Measurements from ENCODE around the gene WDFY1.
A peak's percentile ranks its signal among the peaks of the same experiment; 100 is the strongest.

The WDFY1 gene

DNA sequence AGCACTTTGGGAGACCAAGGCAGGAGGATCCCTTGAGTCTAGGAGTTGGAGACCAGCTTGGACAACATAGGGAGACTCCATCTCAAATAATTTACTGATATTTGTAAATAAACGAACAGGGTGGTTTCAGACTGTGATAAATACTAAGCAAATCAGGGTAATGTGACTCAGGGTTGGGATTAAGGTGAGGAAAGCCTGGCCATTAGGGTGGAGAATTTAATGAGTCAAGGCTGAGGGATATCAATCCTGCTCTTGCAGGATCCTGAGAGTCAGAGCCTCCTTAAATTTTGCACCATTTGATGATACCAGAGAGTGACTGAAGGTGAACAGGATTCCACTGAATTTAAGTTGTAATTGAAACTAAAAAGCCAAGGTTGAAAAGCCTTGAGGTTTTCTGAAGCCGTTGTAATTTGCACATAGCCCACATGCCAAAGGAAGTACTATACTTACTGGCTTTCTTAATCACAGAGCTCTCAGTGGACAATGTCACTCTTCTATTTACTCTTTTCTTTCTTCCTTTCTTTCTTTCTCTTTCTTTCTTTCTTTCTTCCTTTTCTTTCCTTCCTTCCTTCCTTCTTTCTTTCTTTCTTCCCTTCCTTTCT lies 79.1 kb downstream of the WDFY1 start:
- no peaks in the 10 kb centered on the region for H3K36me3 ChIP-seq (ENCODE audit: low read depth)
- ATAC-seq (ENCODE audit: low read depth), result peak; percentile 68
- no peak overlapping the region for H3K4me3 ChIP-seq (ENCODE audit: severe bottlenecking)
- no peaks in the 10 kb centered on the region for H3K27me3 ChIP-seq (ENCODE audit: insufficient read depth, poor library complexity, severe bottlenecking)
- TF ChIP-seq, protein P1, sequence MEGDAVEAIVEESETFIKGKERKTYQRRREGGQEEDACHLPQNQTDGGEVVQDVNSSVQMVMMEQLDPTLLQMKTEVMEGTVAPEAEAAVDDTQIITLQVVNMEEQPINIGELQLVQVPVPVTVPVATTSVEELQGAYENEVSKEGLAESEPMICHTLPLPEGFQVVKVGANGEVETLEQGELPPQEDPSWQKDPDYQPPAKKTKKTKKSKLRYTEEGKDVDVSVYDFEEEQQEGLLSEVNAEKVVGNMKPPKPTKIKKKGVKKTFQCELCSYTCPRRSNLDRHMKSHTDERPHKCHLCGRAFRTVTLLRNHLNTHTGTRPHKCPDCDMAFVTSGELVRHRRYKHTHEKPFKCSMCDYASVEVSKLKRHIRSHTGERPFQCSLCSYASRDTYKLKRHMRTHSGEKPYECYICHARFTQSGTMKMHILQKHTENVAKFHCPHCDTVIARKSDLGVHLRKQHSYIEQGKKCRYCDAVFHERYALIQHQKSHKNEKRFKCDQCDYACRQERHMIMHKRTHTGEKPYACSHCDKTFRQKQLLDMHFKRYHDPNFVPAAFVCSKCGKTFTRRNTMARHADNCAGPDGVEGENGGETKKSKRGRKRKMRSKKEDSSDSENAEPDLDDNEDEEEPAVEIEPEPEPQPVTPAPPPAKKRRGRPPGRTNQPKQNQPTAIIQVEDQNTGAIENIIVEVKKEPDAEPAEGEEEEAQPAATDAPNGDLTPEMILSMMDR (IDR thresholded peaks at IDR 0.05; ENCODE audit: poor library complexity, severe bottlenecking), result no peak
- H3K27ac ChIP-seq (ENCODE audit: poor library complexity, severe bottlenecking), result peak overlapping the region; percentile 7
- no peak for DNase-seq (ENCODE audit: low spot score)
- H3K9me3 ChIP-seq (ENCODE audit: severe bottlenecking), result no peaks in the 10 kb centered on the region
- peaks cover 15% of the 10 kb centered on the region for H3K4me1 ChIP-seq (ENCODE audit: insufficient read depth, poor library complexity, severe bottlenecking)

DNA sequence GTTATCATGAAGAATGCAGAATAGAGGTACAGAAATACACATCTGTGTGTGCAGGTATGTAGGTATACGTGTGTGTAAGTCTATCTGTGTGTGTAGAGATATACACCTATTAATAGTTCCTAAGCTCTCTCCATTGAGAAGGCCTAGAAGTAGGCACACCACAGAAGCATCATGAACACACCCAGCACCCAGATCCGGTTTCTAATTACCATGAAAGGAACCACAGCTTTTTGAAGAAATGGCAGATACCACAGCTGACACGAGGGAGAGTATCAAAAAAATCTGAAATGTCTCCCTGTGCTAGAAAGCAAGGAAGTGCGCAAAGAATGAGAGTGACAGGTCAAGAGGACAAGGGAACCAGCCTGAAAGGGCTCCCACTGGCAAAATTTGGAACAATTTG lies 80.0 kb downstream of the WDFY1 start:
- DNase-seq (ENCODE audit: low spot score), result no peak
- ATAC-seq (ENCODE audit: low read depth), result no peak
- H3K9me3 ChIP-seq (ENCODE audit: severe bottlenecking), result no peaks in the 10 kb centered on the region
- H3K27ac ChIP-seq (ENCODE audit: poor library complexity, severe bottlenecking), result peak overlapping the region; percentile 7
- H3K4me1 ChIP-seq (ENCODE audit: insufficient read depth, poor library complexity, severe bottlenecking), result peaks cover 20% of the 10 kb centered on the region
- H3K4me3 ChIP-seq (ENCODE audit: severe bottlenecking), result no peak overlapping the region
- TF ChIP-seq, protein P1 (IDR thresholded peaks at IDR 0.05; ENCODE audit: poor library complexity, severe bottlenecking), result no peak
- H3K27me3 ChIP-seq (ENCODE audit: insufficient read depth, poor library complexity, severe bottlenecking), result no peaks in the 10 kb centered on the region
- no peaks in the 10 kb centered on the region for H3K36me3 ChIP-seq (ENCODE audit: low read depth)

DNA sequence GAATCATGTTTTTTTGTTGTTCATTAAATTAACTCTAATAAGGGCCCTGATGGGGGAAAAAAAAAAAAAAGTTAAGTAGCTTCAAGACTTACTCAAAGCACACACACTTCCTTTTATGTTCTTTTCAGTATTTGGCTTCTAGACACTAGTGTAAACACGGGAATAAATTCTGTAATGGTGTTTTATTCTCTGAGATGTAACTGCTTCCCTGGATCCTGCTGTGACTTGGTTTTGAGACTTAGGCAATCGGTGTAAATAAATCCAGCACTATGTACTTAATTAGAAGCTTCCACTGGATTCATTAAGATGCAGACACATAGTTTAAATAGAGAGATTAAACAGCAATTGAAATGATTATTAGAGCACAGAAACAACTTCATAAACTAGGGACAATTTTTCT lies 81.6 kb downstream of the WDFY1 start:
- no peaks in the 10 kb centered on the region for H3K9me3 ChIP-seq (ENCODE audit: severe bottlenecking)
- H3K27me3 ChIP-seq (ENCODE audit: insufficient read depth, poor library complexity, severe bottlenecking), result no peaks in the 10 kb centered on the region
- no peak overlapping the region for H3K4me3 ChIP-seq (ENCODE audit: severe bottlenecking)
- TF ChIP-seq, protein P1 (IDR thresholded peaks at IDR 0.05; ENCODE audit: poor library complexity, severe bottlenecking), result no peak
- ATAC-seq (ENCODE audit: low read depth) (no peak), DNase-seq (ENCODE audit: low spot score) (no peak)
- peak overlapping the region; percentile 17 for H3K27ac ChIP-seq (ENCODE audit: poor library complexity, severe bottlenecking)
- peaks cover 20% of the 10 kb centered on the region for H3K4me1 ChIP-seq (ENCODE audit: insufficient read depth, poor library complexity, severe bottlenecking)
- no peaks in the 10 kb centered on the region for H3K36me3 ChIP-seq (ENCODE audit: low read depth)

DNA sequence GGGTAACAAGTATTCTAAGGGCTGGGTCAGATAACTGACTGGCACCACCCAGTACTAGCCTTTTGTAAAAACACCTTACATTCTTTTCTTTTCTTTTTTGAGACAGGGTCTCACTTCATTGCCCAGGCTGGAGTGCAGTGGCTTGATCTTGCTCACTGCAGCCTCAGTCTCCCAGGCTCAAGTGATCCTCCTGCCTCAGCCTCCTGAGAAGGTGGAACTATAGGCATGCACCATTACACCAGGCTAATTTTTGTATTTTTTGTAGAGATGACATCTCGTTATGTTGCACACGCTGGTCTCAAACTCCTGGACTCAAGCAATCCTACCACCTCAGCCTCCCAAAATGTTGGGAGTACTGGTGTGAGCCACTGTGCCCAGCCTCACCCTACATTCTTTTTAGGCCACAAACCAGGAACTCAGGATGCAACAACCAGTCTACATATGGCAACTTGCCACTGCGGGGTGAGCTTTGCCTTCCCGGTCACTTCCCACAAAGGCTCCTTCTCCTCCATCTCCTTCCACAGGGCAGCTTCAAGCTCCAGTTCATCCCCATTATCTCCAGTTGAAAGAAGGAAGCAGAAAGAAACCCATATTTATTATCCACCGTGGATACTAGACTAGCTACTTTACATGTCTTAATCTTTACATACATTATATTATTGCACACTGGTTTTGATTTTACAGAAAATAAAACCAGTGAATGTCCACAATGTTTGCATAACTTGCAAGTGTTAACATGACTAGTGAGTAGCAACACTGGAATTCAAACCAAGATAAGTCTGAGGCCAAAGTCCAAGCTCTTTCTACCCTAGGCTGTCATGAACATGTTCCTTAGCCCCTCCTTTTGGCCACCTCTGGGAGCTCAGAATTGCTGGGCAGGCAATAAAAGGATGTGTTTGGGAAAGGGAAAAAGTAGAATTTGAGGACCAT lies 84.1 kb downstream of the WDFY1 start:
- ATAC-seq (ENCODE audit: low read depth), result peak; percentile 86
- peaks cover 24% of the 10 kb centered on the region for H3K4me1 ChIP-seq (ENCODE audit: insufficient read depth, poor library complexity, severe bottlenecking)
- peak; percentile 87 for DNase-seq (ENCODE audit: low spot score)
- peak overlapping the region; percentile 93 for H3K27ac ChIP-seq (ENCODE audit: poor library complexity, severe bottlenecking)
- H3K27me3 ChIP-seq (ENCODE audit: insufficient read depth, poor library complexity, severe bottlenecking), result no peaks in the 10 kb centered on the region
- no peaks in the 10 kb centered on the region for H3K9me3 ChIP-seq (ENCODE audit: severe bottlenecking)
- no peaks in the 10 kb centered on the region for H3K36me3 ChIP-seq (ENCODE audit: low read depth)
- TF ChIP-seq, protein P1 (IDR thresholded peaks at IDR 0.05; ENCODE audit: poor library complexity, severe bottlenecking), result peak; percentile 58
- no peak overlapping the region for H3K4me3 ChIP-seq (ENCODE audit: severe bottlenecking)

All from RWPE2 (cell line).